IMR-90 (cell line): ENCODE results near the gene MAP2. TPM values are rescaled to one million over a fixed set of nuclear protein-coding genes. Genes with fewer than 3 reads are reported as not detected.

ENCODE experiments used
- ATAC-seq: fragments of 200-7000 bp; cut with Tn5 transposase; 2 replicates; pipeline ENCODE4 v1.9.1; 2020; ENCODE audit warnings: low read depth, mild to moderate bottlenecking, moderate library complexity
- BruUV-seq: library from RNA; stranded (reverse); fragments of 400-500 nt; replicated peaks from 2 replicates; lab custom pipeline; 2021; lab: Mats Ljungman, UMichigan
- CTCF ChIA-PET: fragments of 300-600 bp; formaldehyde crosslinking; extraction: SDS; loops from one replicate; lab custom pipeline; 2021; ENCODE audit warnings: antibody characterized with exemption; lab: Yijun Ruan, JAX
- POLR2A ChIA-PET: fragments of 300-600 bp; sonication (Branson Sonifier 250); formaldehyde crosslinking; loops from one replicate; lab custom pipeline; 2022; ENCODE audit warnings: antibody characterized with exemption; ENCODE audit not compliant: unreplicated experiment; lab: Charles Lee
- DNase-seq: peaks from one replicate; pipeline ENCODE4 v3.0.0; 2013
- H2AFZ ChIP-seq: replicated peaks from 2 replicates; pipeline ENCODE3; 2013; ENCODE audit warnings: low read length, mild to moderate bottlenecking; ENCODE audit not compliant: poor library complexity
- H2AK5ac ChIP-seq: 2 replicates; pipeline ENCODE4 v1.6.1; 2013; ENCODE audit warnings: low read depth, low read length, inconsistent platforms
- H2AK9ac ChIP-seq: replicated peaks from 2 replicates; pipeline ENCODE3; 2013; ENCODE audit warnings: mild to moderate bottlenecking, low read depth, low read length, moderate library complexity; ENCODE audit not compliant: poor library complexity
- H2BK120ac ChIP-seq: 2 replicates; pipeline ENCODE4 v1.6.1; 2013; ENCODE audit warnings: low read depth, low read length, inconsistent platforms
- H2BK15ac ChIP-seq: 3 replicates; pipeline ENCODE4 v1.6.1; 2013; ENCODE audit warnings: low read depth, low read length, inconsistent platforms
- H2BK20ac ChIP-seq: 2 replicates; pipeline ENCODE4 v1.6.1; 2013; ENCODE audit warnings: low read depth, mild to moderate bottlenecking, inconsistent platforms, low read length, moderate library complexity
- H2BK5ac ChIP-seq: 2 replicates; pipeline ENCODE4 v1.6.1; 2013; ENCODE audit warnings: mild to moderate bottlenecking, low read depth, low read length, inconsistent platforms; ENCODE audit not compliant: poor library complexity, severe bottlenecking
- H3K14ac ChIP-seq: replicated peaks from 2 replicates; pipeline ENCODE4 v1.6.1; 2013; ENCODE audit warnings: low read depth, low read length, inconsistent platforms
- H3K18ac ChIP-seq: 2 replicates; pipeline ENCODE4 v1.6.1; 2013; ENCODE audit warnings: low read depth, low read length, control low read depth
- H3K23ac ChIP-seq: 2 replicates; pipeline ENCODE4 v1.6.1; 2013; ENCODE audit warnings: low read depth, low read length, inconsistent platforms
- H3K27ac ChIP-seq: 2 replicates; pipeline ENCODE4 v1.5.1; 2013; ENCODE audit warnings: mild to moderate bottlenecking, control low read depth, low read length; ENCODE audit not compliant: insufficient read depth
- H3K27me3 ChIP-seq: 2 replicates; pipeline ENCODE4 v1.6.1; 2013; ENCODE audit warnings: low read length; ENCODE audit not compliant: control insufficient read depth, insufficient read depth
- H3K36me3 ChIP-seq: 2 replicates; pipeline ENCODE4 v1.6.1; 2013; ENCODE audit warnings: low read length, mixed read lengths; ENCODE audit not compliant: control insufficient read depth, insufficient read depth
- H3K4ac ChIP-seq: 2 replicates; pipeline ENCODE4 v1.6.1; 2013; ENCODE audit warnings: low read depth, low read length, inconsistent platforms
- H3K4me1 ChIP-seq: 2 replicates; pipeline ENCODE4 v1.6.1; 2013; ENCODE audit warnings: low read length, mixed read lengths; ENCODE audit not compliant: control insufficient read depth, insufficient read depth
- H3K4me2 ChIP-seq: 2 replicates; pipeline ENCODE4 v1.6.1; 2013; ENCODE audit warnings: low read depth, mild to moderate bottlenecking, control low read depth, low read length, moderate library complexity
- H3K4me3 ChIP-seq: 2 replicates; pipeline ENCODE4 v1.5.1; 2013; ENCODE audit warnings: low read depth, mild to moderate bottlenecking, control low read depth, low read length, moderate library complexity; ENCODE audit not compliant: insufficient read depth
- H3K56ac ChIP-seq: 2 replicates; pipeline ENCODE4 v1.6.1; 2013; ENCODE audit warnings: low read length, inconsistent platforms; ENCODE audit not compliant: insufficient read depth; ENCODE audit errors: extremely low read depth
- H3K79me1 ChIP-seq, 2 experiments: 2 replicates each; pipeline ENCODE4 v1.6.1; 2013; ENCODE audit warnings: low read length in 2 of 2, inconsistent platforms in 1 of 2, low read depth in 1 of 2
- H3K9ac ChIP-seq: 2 replicates; pipeline ENCODE4 v1.6.1; 2013; ENCODE audit warnings: low read depth, low read length, control low read depth
- H3K9me1 ChIP-seq: 2 replicates; pipeline ENCODE4 v1.6.1; 2013; ENCODE audit warnings: low read length, inconsistent platforms; ENCODE audit not compliant: insufficient read depth
- H3K9me3 ChIP-seq: 2 replicates; pipeline ENCODE4 v1.6.1; 2013; ENCODE audit warnings: low read length; ENCODE audit not compliant: control insufficient read depth, insufficient read depth
- H4K20me1 ChIP-seq: 2 replicates; pipeline ENCODE4 v1.6.1; 2013; ENCODE audit warnings: low read length, inconsistent platforms; ENCODE audit not compliant: insufficient read depth
- H4K5ac ChIP-seq: 2 replicates; pipeline ENCODE4 v1.6.1; 2013; ENCODE audit warnings: mild to moderate bottlenecking, low read depth, low read length, control low read depth
- H4K8ac ChIP-seq, 2 experiments: 2 replicates each; pipeline ENCODE4 v1.6.1; 2013; ENCODE audit warnings: low read depth in 2 of 2, low read length in 2 of 2, control low read depth in 1 of 2, inconsistent platforms in 1 of 2
- H4K91ac ChIP-seq: 2 replicates; pipeline ENCODE4 v1.6.1; 2013; ENCODE audit warnings: low read depth, low read length, inconsistent platforms; ENCODE audit not compliant: insufficient read depth
- BHLHE40 ChIP-seq: fragments of 150-350 bp; IDR thresholded peaks from 2 replicates; pipeline ENCODE4 v1.6.1; 2016; ENCODE audit warnings: mild to moderate bottlenecking, low read depth, low read length
- CEBPB ChIP-seq: IDR thresholded peaks from 2 replicates; pipeline ENCODE4 v1.6.1; 2012; ENCODE audit warnings: low read depth, low read length, improper control_type of control experiment
- FOS ChIP-seq: fragments of 150-350 bp; IDR thresholded peaks from 2 replicates; pipeline ENCODE4 v1.6.1; 2016; ENCODE audit warnings: low read depth, low read length
- MAFK ChIP-seq: IDR thresholded peaks from 2 replicates; pipeline ENCODE4 v1.6.1; 2012; ENCODE audit warnings: low read depth, low read length, improper control_type of control experiment
- MAZ ChIP-seq: IDR thresholded peaks from 2 replicates; pipeline ENCODE4 v1.6.1; 2012; ENCODE audit warnings: low read depth, mild to moderate bottlenecking, low read length, improper control_type of control experiment, moderate library complexity, borderline replicate concordance
- MXI1 ChIP-seq: IDR thresholded peaks from 2 replicates; pipeline ENCODE4 v1.6.1; 2012; ENCODE audit warnings: low read depth, mild to moderate bottlenecking, low read length, moderate library complexity, borderline replicate concordance
- NFE2L2 ChIP-seq: fragments of 150-350 bp; IDR thresholded peaks from 2 replicates; pipeline ENCODE4 v1.6.1; 2016; ENCODE audit warnings: low read depth, mild to moderate bottlenecking, low read length
- POLR2A ChIP-seq: IDR thresholded peaks from 2 replicates; pipeline ENCODE4 v1.6.1; 2012; ENCODE audit warnings: mild to moderate bottlenecking, low read depth, low read length
- RFX5 ChIP-seq: IDR thresholded peaks from 2 replicates; pipeline ENCODE4 v1.8.0; 2012; ENCODE audit warnings: low read depth, mild to moderate bottlenecking, low read length, moderate library complexity
- SMC3 ChIP-seq: fragments of 150-350 bp; IDR thresholded peaks from 2 replicates; pipeline ENCODE4 v1.6.1; 2016; ENCODE audit warnings: low read depth, mild to moderate bottlenecking, antibody characterized with exemption, low read length, moderate library complexity
- WGBS, 2 experiments: methylation state at CpG; one replicate each; pipeline versions ENCODE4 v1.1.5 to v1.1.7; 2013; ENCODE audit warnings: missing lambda C conversion rate in 2 of 2; ENCODE audit not compliant: insufficient read length in 1 of 2; ENCODE audit errors: extremely low coverage in 2 of 2; 5-methylcytosine and 5-hydroxymethylcytosine counted together
- dilution Hi-C: fragments of 300-500 bp; cut with HindIII; formaldehyde crosslinking; loops from one replicate; pipeline ENCODE4 v1.14.3; 2018; ENCODE audit warnings: low sequenced_read_pairs; ENCODE audit not compliant: unreplicated experiment
- in situ Hi-C: fragments of 300-500 bp; cut with MboI; formaldehyde crosslinking; loops from 3 replicates; pipeline ENCODE4 v1.14.3; 2019; ENCODE audit warnings: low sequenced_read_pairs, inconsistent platforms, mixed read lengths
- intact Hi-C: fragments of 100-400 bp; cut with micrococcal nuclease; formaldehyde crosslinking; loops from 2 replicates; pipeline ENCODE4 v1.10.0; 2022
- polyA plus RNA-seq, 3 experiments: library from polyadenylated mRNA; depleted of rRNA; stranded (reverse); fragments of >200 nt; gene quantifications; 2 replicates each; pipeline ENCODE4 v1.2.3, GENCODE V29; 2012; ENCODE audit warnings: low replicate concordance in 1 of 3
- total RNA-seq: library from RNA; depleted of rRNA; stranded (reverse); fragments of >200 nt; gene quantifications from 2 replicates; pipeline ENCODE4 v1.2.3, GENCODE V29; 2012
- TF ChIP-seq, protein P1 (sequence below): conservative IDR thresholded peaks from 2 replicates; pipeline ENCODE4 v1.5.1; 2012; ENCODE audit warnings: mild to moderate bottlenecking, low read depth, low read length, improper control_type of control experiment
- TF ChIP-seq, protein P2 (sequence below): fragments of 150-350 bp; IDR thresholded peaks from 2 replicates; pipeline ENCODE4 v1.6.1; 2016; ENCODE audit warnings: low read depth, mild to moderate bottlenecking, low read length, moderate library complexity, borderline replicate concordance

MAP2 gene
- total and polyA plus RNA-seq, 2 of the 4 experiments (the other 2 are of a cell fraction) = 0.29 to 0.36 TPM

DNA sequence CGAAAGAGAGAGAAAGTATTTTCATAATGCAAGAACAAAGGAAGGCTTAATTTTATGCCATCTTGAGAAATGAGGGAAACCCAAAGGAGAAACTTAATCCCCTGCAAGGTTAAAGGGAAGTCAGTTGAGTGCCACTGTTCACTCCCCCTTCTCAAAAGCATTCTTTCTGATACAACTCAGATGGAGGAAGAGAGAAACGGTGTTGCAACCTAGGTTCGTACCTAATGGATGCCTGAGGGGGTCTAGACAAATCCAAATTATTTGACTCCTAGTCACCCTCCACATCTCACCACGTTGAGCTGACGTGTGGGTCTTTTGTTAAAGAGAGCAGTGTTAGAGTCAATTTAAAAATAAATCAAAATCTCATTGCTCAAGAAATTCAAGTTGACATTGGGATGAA, 295.2 kb downstream of the MAP2 start:
- no CpG with 5 or more reads among the region's 5 CpGs for WGBS, 2 experiments
- no peak overlapping the region for H3K56ac ChIP-seq
- H3K9ac ChIP-seq = no peak overlapping the region
- ATAC-seq (no peak), DNase-seq (no peak)
- no peak overlapping the region for H2BK15ac ChIP-seq
- no peaks in the 10 kb centered on the region for H3K4me1 ChIP-seq
- H3K36me3 ChIP-seq = no peaks in the 10 kb centered on the region
- no peak overlapping the region for H3K4me3 ChIP-seq
- no peak overlapping the region for H3K4ac ChIP-seq
- no peaks in the 10 kb centered on the region for H3K9me1 ChIP-seq
- no peak overlapping the region for H3K18ac ChIP-seq
- no peaks in the 10 kb centered on the region for H4K20me1 ChIP-seq
- dilution Hi-C loops (no loop called here), in situ Hi-C loops (no loop called here), intact Hi-C loops (no loop called here)
- TF ChIP-seq MAZ (no peak), FOS (no peak), RFX5 (no peak), POLR2A (no peak), MAFK (no peak), NFE2L2 (no peak), MXI1 (no peak), BHLHE40 (no peak), SMC3 (no peak), CEBPB (no peak)
- TF ChIP-seq, protein P1, sequence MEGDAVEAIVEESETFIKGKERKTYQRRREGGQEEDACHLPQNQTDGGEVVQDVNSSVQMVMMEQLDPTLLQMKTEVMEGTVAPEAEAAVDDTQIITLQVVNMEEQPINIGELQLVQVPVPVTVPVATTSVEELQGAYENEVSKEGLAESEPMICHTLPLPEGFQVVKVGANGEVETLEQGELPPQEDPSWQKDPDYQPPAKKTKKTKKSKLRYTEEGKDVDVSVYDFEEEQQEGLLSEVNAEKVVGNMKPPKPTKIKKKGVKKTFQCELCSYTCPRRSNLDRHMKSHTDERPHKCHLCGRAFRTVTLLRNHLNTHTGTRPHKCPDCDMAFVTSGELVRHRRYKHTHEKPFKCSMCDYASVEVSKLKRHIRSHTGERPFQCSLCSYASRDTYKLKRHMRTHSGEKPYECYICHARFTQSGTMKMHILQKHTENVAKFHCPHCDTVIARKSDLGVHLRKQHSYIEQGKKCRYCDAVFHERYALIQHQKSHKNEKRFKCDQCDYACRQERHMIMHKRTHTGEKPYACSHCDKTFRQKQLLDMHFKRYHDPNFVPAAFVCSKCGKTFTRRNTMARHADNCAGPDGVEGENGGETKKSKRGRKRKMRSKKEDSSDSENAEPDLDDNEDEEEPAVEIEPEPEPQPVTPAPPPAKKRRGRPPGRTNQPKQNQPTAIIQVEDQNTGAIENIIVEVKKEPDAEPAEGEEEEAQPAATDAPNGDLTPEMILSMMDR = no peak
- TF ChIP-seq, protein P2, sequence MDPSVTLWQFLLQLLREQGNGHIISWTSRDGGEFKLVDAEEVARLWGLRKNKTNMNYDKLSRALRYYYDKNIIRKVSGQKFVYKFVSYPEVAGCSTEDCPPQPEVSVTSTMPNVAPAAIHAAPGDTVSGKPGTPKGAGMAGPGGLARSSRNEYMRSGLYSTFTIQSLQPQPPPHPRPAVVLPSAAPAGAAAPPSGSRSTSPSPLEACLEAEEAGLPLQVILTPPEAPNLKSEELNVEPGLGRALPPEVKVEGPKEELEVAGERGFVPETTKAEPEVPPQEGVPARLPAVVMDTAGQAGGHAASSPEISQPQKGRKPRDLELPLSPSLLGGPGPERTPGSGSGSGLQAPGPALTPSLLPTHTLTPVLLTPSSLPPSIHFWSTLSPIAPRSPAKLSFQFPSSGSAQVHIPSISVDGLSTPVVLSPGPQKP = no peak
- no peak overlapping the region for H2BK5ac ChIP-seq
- H2BK20ac ChIP-seq = no peak overlapping the region
- H4K8ac ChIP-seq = no peak overlapping the region
- H3K27me3 ChIP-seq = no peaks in the 10 kb centered on the region
- H2AK5ac ChIP-seq = no peak overlapping the region
- no peak overlapping the region for H4K91ac ChIP-seq
- H3K14ac ChIP-seq = no peak overlapping the region
- no peak overlapping the region for H4K5ac ChIP-seq
- peaks cover 2% of the 10 kb centered on the region; the same call in 1 of the 2 replicates for H3K9me3 ChIP-seq
- ChIA-PET POLR2A (no interaction called here), CTCF (no interaction called here)
- no peak overlapping the region for H2AFZ ChIP-seq
- no peak overlapping the region for H3K23ac ChIP-seq
- H3K4me2 ChIP-seq = no peak overlapping the region
- H3K79me1 ChIP-seq = no peaks in the 10 kb centered on the region
- H3K27ac ChIP-seq = no peak overlapping the region
- H2BK120ac ChIP-seq = no peak overlapping the region
- BruUV-seq = no TSS peak
- no peak overlapping the region for H2AK9ac ChIP-seq
